ENCODE results near the gene THEMIS2.

THEMIS2 gene

DNA sequence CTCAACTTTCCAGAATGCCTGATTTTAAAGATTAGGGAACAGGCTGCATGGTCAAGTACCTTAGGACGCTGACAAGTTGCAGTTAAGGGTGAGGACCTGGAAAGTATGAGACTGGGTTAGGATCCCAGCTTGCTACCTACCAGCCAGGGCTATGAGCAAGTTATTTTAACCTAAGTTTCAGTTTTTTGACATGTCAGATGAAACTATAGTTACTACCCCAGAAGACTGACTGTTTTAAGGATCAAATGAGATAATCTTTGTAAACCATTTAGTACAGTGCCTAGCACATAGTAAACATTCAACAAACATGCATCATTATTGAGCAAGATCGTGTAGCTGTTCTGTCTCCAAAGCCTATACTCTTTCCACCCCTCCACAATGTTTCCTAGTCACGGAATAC is 14.4 kb downstream of the THEMIS2 start:
- DNase-seq (ENCODE audit: low spot score): no peak

DNA sequence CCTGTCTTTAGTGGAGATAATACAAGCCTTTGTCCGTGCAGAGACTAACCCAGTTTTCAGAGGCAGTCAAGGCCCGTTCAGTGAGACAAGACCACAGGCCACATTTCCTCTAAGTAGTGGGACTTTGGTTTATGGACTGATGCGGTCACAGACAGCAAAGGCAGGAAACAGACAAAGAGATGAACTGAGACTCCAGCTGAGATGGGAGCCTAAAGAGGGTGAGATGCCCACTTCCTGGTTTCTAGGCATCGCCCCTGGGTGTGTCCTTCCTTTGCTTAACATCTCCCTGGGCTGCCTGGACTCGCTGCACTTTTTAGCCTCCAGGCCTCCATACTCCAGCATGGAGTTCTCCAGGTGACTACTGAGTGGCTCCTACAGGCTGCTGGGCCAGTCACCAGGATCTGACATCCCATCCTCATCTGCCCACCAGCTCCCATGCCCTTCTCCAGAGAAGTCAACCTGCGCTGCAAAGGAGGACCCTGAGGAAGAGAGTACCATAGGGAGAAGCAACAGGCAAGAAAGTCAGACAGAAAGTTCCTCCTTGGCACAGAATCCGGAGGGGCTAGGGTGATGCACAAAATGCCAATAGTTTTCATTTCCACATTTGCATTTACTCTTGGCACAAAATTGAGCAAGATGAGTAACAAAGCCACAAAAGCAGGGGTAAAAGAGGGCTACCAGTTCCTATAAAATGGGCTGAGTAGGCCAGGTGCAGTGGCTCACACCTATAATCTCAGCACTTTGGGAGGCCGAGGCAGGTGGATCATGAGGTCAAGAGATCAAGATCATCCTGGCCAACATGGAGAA is 15.1 kb downstream of the THEMIS2 start:
- DNase-seq (ENCODE audit: low spot score): no peak

DNA sequence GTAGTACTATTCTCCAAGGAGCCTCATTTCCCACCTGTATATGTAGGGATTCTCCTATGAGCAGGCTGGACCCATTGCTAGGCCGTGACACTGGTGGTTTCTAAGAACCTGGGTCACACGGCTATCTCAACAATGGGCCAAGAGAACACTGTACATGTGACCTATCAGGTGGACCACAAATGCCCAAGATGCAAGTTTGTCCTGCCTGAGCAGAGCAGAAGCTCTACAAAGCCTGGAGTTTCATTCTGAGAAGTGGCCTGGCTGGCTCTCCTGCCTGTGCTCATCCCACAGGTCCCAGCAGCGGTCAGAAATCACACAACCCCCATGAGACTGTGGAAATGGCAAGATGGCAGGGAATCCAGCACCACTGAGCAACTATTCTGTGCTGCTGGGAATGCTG is 17.2 kb downstream of the THEMIS2 start:
- no peak for DNase-seq (ENCODE audit: low spot score)

DNA sequence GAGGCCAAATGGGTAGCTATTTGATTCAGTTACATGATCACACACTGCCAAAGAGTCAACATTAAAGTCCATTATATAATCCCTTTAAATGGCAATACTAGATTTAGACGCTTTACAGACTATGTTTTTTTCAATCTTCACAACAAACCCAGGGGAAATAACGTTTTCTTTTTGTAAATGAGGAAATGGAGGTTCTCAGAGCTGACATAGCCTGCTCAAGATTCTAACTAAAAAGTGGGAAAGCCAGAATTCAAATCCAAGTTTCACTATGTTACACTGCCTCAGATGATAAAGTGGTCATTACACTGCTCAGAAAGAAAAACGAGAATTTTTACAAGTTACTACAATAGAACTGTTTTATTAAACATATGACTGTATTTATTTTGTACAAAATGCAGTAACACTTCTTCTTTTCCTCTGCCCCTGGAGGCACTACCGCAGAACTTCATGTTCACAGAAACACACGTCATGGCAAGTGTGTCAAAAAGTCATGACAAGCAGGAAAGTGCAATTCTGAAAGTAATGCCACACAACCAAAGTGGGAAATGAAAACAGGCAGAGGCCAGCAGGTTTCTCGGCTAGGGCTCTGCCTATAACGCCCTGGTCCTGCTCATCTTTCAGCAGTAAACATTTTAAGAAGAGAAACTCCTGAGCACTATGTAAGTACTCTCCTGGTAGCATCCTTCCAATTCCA is 19.0 kb downstream of the THEMIS2 start:
- no peak for DNase-seq (ENCODE audit: low spot score)

DNA sequence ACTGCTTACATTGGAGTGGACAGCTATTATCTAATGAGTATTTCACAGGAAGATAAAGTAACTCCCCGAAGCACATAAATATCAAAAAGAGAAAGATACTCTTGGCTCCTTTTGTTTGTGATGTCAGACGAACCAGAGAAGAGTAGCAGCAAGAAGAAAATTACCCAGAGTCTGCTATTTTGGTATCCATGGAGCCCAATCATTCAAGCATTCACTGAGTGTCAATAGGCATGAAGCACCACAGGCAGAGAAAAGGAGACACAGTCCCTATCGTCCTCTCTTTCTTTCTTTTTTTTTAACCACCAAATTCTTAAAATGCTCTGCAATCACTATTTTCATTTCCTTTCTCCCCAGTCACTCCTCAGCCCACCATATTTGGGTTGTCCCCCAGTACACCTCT is 22.2 kb downstream of the THEMIS2 start:
- DNase-seq (ENCODE audit: low spot score): no peak

DNA sequence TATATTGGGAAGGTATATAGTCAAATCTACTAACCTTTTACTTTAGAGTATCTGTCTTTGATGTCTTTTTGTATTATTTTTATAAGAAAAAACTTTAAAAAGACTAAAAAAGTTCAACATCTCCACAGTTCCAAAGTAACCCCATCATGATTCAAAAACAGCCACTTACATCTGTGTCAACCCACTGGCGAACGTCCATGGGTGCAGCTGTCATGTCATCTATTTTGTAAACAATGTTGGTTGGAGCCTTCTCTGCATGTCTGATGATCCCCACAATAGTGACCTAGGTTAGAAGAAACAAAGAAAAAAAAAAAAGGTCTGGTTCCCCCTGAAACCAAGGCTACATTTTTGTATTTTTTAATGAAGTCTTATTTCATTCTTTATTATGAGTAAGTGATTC is 34.4 kb downstream of the THEMIS2 start:
- DNase-seq (ENCODE audit: low spot score): no peak

DNA sequence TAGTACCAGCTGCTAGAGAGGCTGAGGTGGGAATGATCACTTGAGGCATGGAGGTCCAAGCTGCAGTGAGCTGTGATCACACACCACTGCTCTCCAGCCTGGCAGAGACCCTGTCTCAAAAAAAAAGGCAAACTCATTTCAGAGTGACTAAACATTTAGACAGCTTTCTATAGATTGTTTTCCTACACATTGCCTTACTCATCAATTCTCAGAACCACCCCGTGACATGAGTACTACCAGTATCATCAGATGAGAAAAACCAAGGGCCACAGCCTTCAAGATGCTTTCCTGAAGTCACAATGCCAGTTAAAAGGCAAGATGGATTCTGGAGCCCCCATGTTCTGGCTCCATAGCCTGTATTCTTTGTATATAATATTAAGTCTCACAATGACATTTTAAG is 40.1 kb downstream of the THEMIS2 start:
- DNase-seq (ENCODE audit: low spot score): no peak

DNA sequence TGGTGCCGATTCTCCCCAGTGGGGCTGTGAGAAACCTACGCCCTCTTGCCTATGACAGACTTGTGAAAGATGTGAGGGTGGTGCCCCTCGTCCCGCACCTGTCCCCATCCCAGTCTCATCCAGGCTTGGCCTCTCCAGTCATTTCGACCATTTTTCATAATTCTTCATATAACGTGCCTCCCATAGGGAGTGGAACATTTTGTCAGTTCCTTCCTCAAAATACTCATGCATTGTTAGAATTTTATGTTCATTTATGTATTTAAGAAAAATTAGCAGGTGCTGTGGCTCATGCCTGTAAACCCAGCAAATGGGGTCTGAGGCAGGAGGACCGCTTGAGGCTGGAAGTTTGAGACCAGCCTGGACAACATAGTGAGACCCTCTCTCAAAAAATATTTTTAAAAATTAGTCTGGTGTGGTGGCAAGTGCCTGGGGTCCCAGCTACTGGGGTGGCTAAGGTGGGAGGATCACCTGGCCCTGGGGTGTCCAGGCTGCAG is 42.8 kb downstream of the THEMIS2 start:
- DNase-seq (ENCODE audit: low spot score): no peak

DNA sequence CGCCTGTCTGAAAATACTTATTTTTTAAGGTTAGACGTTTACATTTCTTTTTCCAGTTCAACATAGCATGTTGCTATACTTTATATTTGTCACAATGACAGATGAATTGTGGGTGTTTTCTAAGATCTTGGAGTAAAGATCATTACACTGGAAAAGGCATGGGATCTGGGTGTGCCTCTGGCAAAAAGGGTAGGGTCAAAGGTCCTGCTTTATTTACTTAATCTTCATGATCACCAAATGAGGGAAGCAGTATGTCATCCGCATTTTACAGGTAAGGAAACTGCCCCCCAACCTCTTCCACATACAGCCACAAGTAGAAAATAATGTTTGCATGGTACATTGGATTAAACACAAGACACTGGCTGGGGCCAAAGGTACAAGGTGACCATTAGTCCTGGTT is 49.9 kb downstream of the THEMIS2 start:
- DNase-seq (ENCODE audit: low spot score): no peak

DNA sequence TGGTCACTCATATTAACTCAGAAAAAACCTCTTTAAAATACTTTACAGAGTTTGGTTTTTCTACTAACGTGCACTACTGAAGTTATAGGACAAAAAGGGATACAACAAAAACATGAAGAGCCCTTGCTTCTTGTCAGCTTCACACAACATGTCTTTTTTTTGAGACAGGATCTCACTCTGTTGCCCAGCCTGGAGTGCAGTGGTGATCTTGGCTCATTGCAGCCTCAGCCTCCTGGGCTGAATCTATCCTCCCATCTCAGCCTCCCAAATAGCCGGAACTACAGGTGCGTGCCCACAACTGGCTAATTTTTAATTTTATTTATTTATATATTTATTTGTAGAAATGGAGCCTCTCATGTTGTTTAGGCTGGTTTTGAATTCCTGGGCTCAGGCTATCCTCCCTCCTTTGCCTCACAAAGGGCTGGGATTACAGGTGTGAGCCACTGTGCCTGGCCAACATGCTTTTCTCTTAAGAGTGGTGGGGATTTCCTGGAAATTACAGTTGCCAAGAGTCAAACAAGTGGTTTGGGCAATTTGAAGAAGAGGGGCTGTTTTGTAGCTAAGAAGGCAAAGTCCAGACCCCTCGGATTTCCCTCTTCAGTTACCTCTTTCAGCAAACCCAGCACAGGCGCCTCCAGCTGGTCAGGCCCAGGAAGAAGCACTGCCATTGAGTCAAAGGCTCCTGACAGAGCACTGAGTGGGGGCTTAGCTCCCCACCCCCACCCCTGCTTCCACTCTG is 56.0 kb downstream of the THEMIS2 start:
- no peak for DNase-seq (ENCODE audit: low spot score)

DNA sequence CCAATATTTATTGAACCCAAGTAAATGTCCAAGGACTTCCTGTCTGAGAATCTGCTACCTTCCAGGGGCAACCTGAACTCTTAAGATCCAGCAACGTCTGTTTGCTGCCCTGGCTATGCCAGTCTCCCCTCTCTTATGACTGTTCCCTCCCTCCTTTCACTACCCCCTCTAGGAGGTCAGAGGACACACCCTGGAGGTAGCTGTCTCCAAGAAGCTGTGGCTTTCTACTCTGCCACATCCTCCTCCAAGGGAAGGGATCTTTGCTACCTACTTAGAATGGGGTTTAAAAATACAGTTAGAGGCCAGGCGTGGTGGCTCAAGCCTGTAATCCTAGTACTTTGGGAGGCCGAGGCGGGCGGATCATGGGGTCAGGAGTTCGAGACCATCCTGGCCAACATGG is 58.8 kb downstream of the THEMIS2 start:
- no peak for DNase-seq (ENCODE audit: low spot score)

DNA sequence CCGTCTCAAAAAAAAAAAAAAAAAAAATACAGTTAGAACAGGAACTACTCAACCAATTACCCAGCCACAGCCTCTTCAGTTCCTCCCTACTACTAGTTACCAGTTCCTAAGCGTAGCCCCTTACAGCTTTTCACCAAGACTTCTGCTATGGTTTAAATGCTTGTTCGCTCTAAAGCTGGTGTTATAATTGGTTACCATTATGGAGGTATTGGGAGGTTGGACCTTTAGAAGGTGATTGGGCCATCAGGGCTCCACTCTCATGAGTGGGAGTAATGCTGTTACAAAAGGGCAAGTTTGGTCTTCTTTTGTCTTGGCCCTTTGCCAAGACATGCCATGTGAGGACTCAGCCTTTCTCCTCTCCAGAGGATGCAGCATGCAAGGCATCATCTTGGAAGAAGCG is 59.4 kb downstream of the THEMIS2 start:
- no peak for DNase-seq (ENCODE audit: low spot score)

DNA sequence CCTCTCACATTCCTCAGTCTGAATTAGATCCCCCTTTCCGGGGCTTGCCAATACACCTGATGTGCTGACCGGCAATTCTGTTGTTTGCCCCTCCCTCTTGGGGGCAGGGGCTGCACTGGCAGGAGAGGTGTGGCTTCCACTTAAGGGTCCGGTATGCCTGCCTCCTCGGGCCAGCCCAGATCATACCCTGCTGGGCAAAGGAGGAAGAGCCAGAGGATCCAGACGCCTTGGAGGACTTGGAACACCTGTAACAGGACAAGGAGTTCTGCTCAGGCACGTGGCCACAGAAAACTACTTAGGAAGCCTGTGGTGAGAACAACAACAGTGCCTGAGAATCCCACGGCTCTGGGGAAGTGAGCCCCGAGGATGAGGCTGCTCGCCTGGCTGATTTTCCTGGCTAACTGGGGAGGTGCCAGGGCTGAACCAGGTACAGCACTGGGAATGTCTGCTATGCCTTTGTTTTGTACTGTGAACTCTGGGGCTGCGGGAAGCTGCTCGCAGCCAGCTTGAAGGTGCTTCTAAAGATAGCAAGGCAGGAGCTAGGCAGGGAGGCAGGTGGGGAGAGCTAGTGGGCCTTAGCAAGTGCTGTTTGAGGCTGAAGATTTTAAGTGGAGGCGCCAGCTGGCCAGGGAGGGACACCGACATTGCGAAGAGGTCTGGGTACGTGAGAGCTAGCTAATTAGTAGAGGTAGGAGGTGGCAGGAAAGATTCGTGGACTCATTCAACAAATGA is 62.6 kb downstream of the THEMIS2 start, which contains the start of gene SMPDL3B:
TSS of gene SMPDL3B (plus strand) at position 183 of the 732 bp plus-strand sequence. CDS start at position 367, 184 bp downstream.
- DNase-seq (ENCODE audit: low spot score): peak; percentile 25

DNA sequence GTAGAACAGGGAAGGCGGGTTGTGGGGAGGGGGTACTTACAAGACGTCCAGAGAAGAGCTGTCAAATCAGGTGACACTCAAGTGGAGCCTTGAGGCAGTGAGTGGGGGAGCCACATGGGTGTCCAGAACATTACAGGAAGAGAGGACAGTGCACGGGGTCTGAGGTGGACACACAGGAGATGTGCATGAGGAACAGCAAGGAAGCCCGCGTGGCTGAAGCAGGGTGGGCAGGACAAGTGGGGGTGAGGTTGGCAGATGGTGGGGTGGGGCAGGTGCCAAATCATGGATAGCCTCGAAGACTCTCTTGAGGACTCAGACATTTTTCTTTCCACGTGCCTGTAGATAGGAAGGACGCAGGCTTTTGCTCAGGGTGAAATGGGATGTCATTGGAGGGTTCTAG is 63.4 kb downstream of the THEMIS2 start:
- DNase-seq (ENCODE audit: low spot score): no peak

Data from SW480 (cell line).